NCI-H1105 treated with DMSO at 0.1 percent for 48 hours (cell line): ENCODE measurements around the gene ROBO4.
A peak's percentile ranks its signal among the peaks of the same experiment; 100 is the strongest.

Experiments used
- DNase-seq: peaks from one replicate; lab custom pipeline; 2025; lab: John Stamatoyannopoulos, UW

Gene ROBO4

DNA sequence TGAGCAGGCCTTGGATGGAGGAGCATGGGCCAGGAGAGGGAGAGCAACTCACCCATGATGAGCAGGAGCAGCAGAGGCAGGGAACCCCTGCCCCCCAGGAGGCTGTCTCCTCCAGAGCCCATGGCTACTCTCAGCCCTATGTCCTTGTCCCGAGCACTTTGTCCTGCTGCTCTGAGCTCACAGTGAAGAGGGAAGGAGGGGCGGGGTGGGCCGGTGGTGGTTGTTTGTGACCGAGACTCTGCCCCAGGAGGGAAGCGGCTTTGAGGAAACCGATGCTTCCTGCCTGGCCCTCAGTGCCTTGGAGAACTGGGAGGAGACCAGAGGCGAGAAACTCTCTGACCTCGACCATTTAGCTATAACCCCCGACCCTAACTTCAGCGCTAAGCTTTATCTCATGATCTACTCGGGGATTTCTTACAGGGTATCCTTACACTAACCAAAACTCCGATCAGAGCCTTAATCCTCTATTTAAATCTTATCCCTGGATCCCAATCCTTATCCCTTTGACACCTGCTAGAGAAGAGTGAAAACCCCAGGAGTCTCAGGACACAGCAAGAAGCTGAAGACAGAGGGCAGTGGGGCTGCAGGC is at the start of gene ROBO4:
ROBO4 (minus strand) TSS at position 192 of the 589 bp plus-strand sequence; CDS start at position 122, 70 bp downstream.
- no peak for DNase-seq

- no peak for DNase-seq
Measured at GRCh38 chr11:124946735-124947141, 49.1 kb upstream of the ROBO4 start.

GRCh38 chr11:124945826-124946225 is 48.2 kb upstream of the ROBO4 start:
- no peak for DNase-seq

GRCh38 chr11:124944565-124944964 is 46.9 kb upstream of the ROBO4 start:
- DNase-seq, result peak; percentile 7

DNA sequence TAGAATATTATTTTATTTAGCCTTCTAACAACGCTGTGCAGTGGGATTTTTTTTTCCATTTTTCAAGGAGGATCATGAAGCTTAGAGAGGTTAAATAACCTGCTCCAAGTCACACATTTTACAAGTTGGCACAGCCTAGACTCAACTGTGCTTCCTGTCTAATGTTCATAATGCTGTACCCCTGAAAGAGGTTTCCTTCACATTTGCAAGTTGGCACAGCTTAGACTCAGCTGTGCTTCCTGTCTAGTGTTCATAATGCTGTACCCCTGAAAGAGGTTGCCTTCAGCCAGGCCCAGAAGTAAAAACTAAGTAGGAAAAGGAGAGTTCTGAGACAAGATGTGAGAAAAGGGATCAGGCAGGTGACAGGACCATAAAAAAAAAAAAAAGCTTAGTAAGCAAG is 46.1 kb upstream of the ROBO4 start:
- DNase-seq, result no peak

GRCh38 chr11:124943254-124943616 is 45.6 kb upstream of the ROBO4 start:
- no peak for DNase-seq

GRCh38 chr11:124942466-124943253 is 45.0 kb upstream of the ROBO4 start:
- no peak for DNase-seq

DNA sequence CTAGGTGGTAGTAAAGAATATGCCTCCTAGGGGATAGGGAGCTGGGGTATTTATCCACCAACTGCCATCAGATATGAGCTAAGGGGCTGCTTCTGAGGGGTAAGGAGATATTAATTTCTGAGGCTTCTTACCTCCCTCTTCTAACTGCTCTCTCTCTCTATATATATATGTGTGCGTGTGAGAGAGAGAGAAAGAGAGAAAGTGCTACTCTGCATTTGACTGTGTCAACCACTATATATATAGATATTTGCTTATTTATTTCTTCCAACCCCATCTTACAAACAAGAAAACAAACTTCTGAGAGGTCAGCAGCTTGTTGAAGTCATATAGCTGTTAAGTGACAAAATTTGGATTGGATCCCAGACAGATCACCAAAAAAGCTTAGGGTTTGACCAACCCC is 44.0 kb upstream of the ROBO4 start:
- no peak for DNase-seq

DNA sequence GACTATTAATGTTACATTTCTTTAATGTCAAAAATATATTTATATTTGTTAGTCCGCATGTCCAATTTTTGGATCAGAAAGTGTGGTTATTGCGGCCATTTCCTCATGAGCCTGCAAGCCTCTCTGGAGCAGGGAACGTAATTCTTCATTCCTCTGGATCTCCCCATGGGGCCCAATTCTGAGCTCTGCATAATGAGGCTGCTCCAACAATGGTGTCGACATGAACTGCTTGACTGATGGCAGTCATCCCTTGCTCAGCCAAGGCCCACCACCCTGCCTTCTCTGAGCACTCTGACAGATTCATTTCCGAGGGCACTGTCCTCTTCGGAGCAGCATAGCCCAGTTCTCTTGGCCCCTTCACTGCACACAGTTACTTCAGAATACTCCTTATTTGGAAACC is 41.3 kb upstream of the ROBO4 start:
- no peak for DNase-seq

GRCh38 chr11:124938206-124938765 is 40.6 kb upstream of the ROBO4 start:
- no peak for DNase-seq

DNA sequence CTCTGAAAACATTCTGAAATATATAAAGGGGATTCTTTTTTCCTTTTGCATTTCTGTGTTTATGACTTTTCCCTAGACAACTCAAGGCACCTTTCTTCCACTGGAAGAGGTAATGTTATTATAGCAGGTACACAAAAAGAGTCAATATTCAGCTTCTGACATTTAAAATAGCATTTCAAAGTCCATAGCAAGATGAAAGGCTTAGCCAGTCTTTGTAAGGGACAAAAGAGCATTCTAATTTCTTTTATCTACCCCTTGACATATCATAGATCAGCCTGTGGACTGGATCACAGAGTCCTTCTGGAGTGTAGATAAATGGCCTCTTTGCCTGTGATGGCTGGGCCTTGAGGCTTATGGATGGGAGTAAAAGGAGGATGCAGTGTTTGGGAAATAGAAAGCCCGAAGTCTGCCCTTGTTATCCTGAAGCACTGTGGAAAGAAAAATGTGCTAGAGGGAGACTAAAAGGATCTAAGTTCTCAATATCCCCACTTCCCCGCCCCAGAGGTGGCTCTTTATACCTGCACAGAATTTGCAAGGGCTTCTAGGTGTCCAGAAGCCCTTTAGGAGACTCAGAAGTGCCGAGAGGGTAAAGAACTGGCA is 39.8 kb upstream of the ROBO4 start:
- DNase-seq, result no peak

DNA sequence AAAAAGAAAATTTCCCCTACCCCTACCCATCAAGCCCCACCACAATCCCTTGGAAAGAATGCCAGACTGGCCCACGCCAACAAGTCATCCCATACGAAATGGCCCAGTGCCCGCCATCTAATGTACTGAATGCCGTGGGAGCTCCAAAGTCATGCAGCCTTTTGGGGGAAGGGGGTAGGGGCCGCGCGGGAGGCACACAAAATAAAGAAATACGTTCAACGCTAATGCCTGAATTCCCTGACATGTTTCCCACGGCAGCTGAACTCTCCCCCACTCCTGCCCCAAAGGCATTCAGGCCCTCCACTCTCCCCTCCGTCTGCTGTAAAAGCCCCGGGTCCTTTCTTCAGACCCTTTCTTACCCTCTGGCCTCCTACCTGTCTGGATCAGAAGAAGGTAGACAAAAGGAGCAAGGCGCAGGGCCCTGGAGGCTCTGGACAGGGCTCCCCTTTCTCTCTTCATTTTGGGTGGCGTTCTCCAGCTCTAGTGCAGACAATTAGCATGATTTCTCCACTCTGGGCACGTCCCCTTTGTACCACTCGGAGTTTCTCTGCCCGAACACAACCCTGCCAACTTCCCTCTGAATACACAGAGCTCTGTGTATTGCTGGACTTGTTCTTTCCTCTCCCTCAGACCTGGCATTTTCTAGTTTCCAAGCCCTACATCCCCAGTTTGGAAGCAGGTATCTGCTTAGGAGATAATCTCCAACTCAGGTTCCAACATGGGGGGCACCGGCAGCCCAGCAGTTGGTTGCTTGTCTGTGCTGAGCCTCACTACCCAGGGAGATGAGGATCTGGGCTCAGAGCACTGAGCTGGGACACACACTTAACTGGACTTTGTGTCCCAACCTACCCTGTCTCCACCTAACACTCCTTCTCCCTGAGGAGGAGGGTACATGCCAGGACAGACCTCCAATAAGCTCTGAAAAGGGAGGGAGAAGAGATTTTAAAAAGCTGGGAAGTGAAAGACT is 38.2 kb upstream of the ROBO4 start, which contains the start of gene HEPACAM:
HEPACAM (minus strand) TSS at position 500 of the 967 bp plus-strand sequence; CDS start at position 459, 41 bp downstream.
- no peak for DNase-seq

- DNase-seq, result no peak
Measured at GRCh38 chr11:124934862-124935547, 37.3 kb upstream of the ROBO4 start.

GRCh38 chr11:124930799-124931198 is 33.1 kb upstream of the ROBO4 start:
- no peak for DNase-seq

GRCh38 chr11:124928942-124929665 is 31.4 kb upstream of the ROBO4 start:
- DNase-seq, result no peak

DNA sequence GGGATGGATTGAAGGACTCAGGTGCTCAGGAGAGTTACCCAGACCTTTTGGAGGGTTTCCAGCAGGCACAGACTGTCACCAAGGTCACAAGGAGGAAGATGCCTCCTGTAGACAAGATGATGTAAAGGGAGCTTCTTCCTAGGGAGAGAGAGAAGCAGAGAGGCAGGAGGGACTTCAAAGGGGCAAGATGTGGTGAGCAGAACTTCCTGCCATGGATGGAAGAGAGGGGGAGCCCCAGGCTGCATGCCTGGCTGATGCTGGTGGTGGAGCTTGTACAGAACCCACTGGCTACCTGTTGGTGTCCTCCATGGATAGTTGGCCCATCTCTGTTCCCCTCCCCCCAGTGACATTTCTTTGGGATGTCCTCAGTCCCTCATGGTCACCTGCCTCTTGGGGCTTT is 25.6 kb upstream of the ROBO4 start:
- DNase-seq, result no peak

- no peak for DNase-seq
Measured at GRCh38 chr11:124922831-124923230, 25.2 kb upstream of the ROBO4 start.

- DNase-seq, result no peak
Measured at GRCh38 chr11:124920870-124921609, 23.4 kb upstream of the ROBO4 start.

- DNase-seq, result no peak
Measured at GRCh38 chr11:124920356-124920755, 22.7 kb upstream of the ROBO4 start.

GRCh38 chr11:124919898-124920297 is 22.2 kb upstream of the ROBO4 start:
- no peak for DNase-seq
